Loucy (cell line): ENCODE results near the gene IDS.

Source experiments
- EZH2phosphoT487 ChIP-seq: fragments of 200-600 bp; IDR thresholded peaks from 2 replicates; pipeline ENCODE4 v1.6.1; 2018; ENCODE audit warnings: antibody characterized with exemption, mild to moderate bottlenecking, moderate library complexity, borderline replicate concordance
- TF ChIP-seq, protein P1 (sequence below): fragments of 200-600 bp; sonication (generic); conservative IDR thresholded peaks from 2 replicates; pipeline ENCODE4 v1.5.1; 2014; ENCODE audit warnings: mild to moderate bottlenecking, antibody characterized with exemption, low read length

DNA sequence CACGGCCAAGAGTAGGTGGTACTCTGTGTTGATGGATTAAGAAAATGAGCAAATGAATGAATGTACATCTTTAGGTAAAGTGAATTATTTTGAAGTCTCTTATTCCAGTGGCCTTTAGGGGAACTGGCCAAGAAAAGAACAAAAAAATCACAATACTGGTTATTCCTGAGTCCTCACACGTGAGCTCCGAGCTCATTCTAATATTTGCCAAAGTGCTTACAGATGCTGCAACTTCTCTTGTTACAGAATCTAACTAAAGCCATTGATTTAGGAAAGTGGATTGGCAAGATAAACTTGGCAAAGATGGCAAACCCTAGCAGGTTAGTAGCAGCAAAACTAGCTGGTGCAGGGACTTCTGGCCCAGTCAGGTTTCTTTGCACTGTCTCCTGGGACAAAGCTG, 37.6 kb downstream of the IDS start:
- TF ChIP-seq, protein P1, sequence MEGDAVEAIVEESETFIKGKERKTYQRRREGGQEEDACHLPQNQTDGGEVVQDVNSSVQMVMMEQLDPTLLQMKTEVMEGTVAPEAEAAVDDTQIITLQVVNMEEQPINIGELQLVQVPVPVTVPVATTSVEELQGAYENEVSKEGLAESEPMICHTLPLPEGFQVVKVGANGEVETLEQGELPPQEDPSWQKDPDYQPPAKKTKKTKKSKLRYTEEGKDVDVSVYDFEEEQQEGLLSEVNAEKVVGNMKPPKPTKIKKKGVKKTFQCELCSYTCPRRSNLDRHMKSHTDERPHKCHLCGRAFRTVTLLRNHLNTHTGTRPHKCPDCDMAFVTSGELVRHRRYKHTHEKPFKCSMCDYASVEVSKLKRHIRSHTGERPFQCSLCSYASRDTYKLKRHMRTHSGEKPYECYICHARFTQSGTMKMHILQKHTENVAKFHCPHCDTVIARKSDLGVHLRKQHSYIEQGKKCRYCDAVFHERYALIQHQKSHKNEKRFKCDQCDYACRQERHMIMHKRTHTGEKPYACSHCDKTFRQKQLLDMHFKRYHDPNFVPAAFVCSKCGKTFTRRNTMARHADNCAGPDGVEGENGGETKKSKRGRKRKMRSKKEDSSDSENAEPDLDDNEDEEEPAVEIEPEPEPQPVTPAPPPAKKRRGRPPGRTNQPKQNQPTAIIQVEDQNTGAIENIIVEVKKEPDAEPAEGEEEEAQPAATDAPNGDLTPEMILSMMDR: no peak
- no peak for TF ChIP-seq EZH2phosphoT487
